ENCODE data around the gene PNMA8B. TPM values are rescaled to one million over a fixed set of nuclear protein-coding genes. Genes with fewer than 3 reads are reported as not detected.
"Not testable (repeated sequence)": the region's sequence is repeated elsewhere in the genome, so short reads cannot be mapped to it uniquely, and the experiment has no call there.

PNMA8B gene
- total and polyA plus RNA-seq, 4 donors, result 0.75 to 5.2 (median 1.2) TPM

GRCh38 chr19:46502891-46503290, 7.2 kb upstream of the PNMA8B start:
- ATAC-seq (ENCODE audit: low FRiP score), result no peak
- H3K36me3 ChIP-seq (ENCODE audit: control insufficient read depth in 1 of 2, insufficient read depth in 2 of 2, low read length in 1 of 2), result no peaks in the 10 kb centered on the region
- H3K4me3 ChIP-seq (ENCODE audit: low read length in 2 of 2), result no peak overlapping the region
- intact Hi-C loops (cut with DNase I), result no loop called here
- no peak for DNase-seq
- 80 to 83% methylated on average over 5 of the region's 5 CpGs for WGBS, 2 donors
- H3K9me3 ChIP-seq (ENCODE audit: control insufficient read depth, low read length), result no peaks in the 10 kb centered on the region
- H3K27me3 ChIP-seq (ENCODE audit: control insufficient read depth in 1 of 2, insufficient read depth in 2 of 2, low read length in 1 of 2), result no peaks in the 10 kb centered on the region
- no peaks in the 10 kb centered on the region for H3K4me1 ChIP-seq (ENCODE audit: control insufficient read depth in 1 of 2, insufficient read depth in 2 of 2, low read length in 2 of 2)
- H3K27ac ChIP-seq (ENCODE audit: low read depth in 1 of 2, low read length in 2 of 2), result no peak overlapping the region

GRCh38 chr19:46499692-46500091, 4.0 kb upstream of the PNMA8B start:
- H3K36me3 ChIP-seq (ENCODE audit: control insufficient read depth in 1 of 2, insufficient read depth in 2 of 2, low read length in 1 of 2), result no peaks in the 10 kb centered on the region
- intact Hi-C loops (cut with DNase I), result no loop called here
- H3K27me3 ChIP-seq (ENCODE audit: control insufficient read depth in 1 of 2, insufficient read depth in 2 of 2, low read length in 1 of 2), result no peaks in the 10 kb centered on the region
- no peaks in the 10 kb centered on the region for H3K9me3 ChIP-seq (ENCODE audit: control insufficient read depth, low read length)
- no peak overlapping the region for H3K27ac ChIP-seq (ENCODE audit: low read depth in 1 of 2, low read length in 2 of 2)
- WGBS, 2 donors, result 81 to 88% methylated on average over 4 of the region's 4 CpGs
- no peak overlapping the region for H3K4me3 ChIP-seq (ENCODE audit: low read length in 2 of 2)
- DNase-seq, result no peak
- no peaks in the 10 kb centered on the region for H3K4me1 ChIP-seq (ENCODE audit: control insufficient read depth in 1 of 2, insufficient read depth in 2 of 2, low read length in 2 of 2)
- no peak for ATAC-seq (ENCODE audit: low FRiP score)

- no peaks in the 10 kb centered on the region for H3K4me1 ChIP-seq (ENCODE audit: control insufficient read depth in 1 of 2, insufficient read depth in 2 of 2, low read length in 2 of 2)
- ATAC-seq (ENCODE audit: low FRiP score) (no peak), DNase-seq (no peak)
- H3K27me3 ChIP-seq (ENCODE audit: control insufficient read depth in 1 of 2, insufficient read depth in 2 of 2, low read length in 1 of 2), result no peaks in the 10 kb centered on the region
- H3K4me3 ChIP-seq (ENCODE audit: low read length in 2 of 2), result no peak overlapping the region
- no peaks in the 10 kb centered on the region for H3K36me3 ChIP-seq (ENCODE audit: control insufficient read depth in 1 of 2, insufficient read depth in 2 of 2, low read length in 1 of 2)
- intact Hi-C loops (cut with DNase I), result no loop called here
- 85 to 86% methylated on average over 8 of the region's 8 CpGs for WGBS, 2 donors
- no peaks in the 10 kb centered on the region for H3K9me3 ChIP-seq (ENCODE audit: control insufficient read depth, low read length)
- H3K27ac ChIP-seq (ENCODE audit: low read depth in 1 of 2, low read length in 2 of 2), result no peak overlapping the region
These were observed 2.1 kb upstream of the PNMA8B start for GRCh38 chr19:46497773-46498172.

GRCh38 chr19:46496886-46497285, 1.2 kb upstream of the PNMA8B start:
- H3K4me1 ChIP-seq (ENCODE audit: control insufficient read depth in 1 of 2, insufficient read depth in 2 of 2, low read length in 2 of 2); DNase-seq; H3K27ac ChIP-seq (ENCODE audit: low read depth in 1 of 2, low read length in 2 of 2); H3K4me3 ChIP-seq (ENCODE audit: low read length in 2 of 2); intact Hi-C loops (cut with DNase I); H3K9me3 ChIP-seq (ENCODE audit: control insufficient read depth, low read length); ATAC-seq (ENCODE audit: low FRiP score); H3K27me3 ChIP-seq (ENCODE audit: control insufficient read depth in 1 of 2, insufficient read depth in 2 of 2, low read length in 1 of 2); H3K36me3 ChIP-seq (ENCODE audit: control insufficient read depth in 1 of 2, insufficient read depth in 2 of 2, low read length in 1 of 2): not testable (repeated sequence)
- WGBS, 2 donors, result 89 to 93% methylated on average over 4 of the region's 4 CpGs

GRCh38 chr19:46496304-46496703, 637 bp upstream of the PNMA8B start:
- H3K36me3 ChIP-seq (ENCODE audit: control insufficient read depth in 1 of 2, insufficient read depth in 2 of 2, low read length in 1 of 2), result no peaks in the 10 kb centered on the region
- WGBS, 2 donors, result 67 to 69% methylated on average over 6 of the region's 6 CpGs
- intact Hi-C loops (cut with DNase I), result no loop called here
- no peak overlapping the region for H3K4me3 ChIP-seq (ENCODE audit: low read length in 2 of 2)
- H3K4me1 ChIP-seq (ENCODE audit: control insufficient read depth in 1 of 2, insufficient read depth in 2 of 2, low read length in 2 of 2), result no peaks in the 10 kb centered on the region
- H3K27me3 ChIP-seq (ENCODE audit: control insufficient read depth in 1 of 2, insufficient read depth in 2 of 2, low read length in 1 of 2), result no peaks in the 10 kb centered on the region
- H3K27ac ChIP-seq (ENCODE audit: low read depth in 1 of 2, low read length in 2 of 2), result no peak overlapping the region
- H3K9me3 ChIP-seq (ENCODE audit: control insufficient read depth, low read length), result no peaks in the 10 kb centered on the region
- no peak for DNase-seq
- ATAC-seq (ENCODE audit: low FRiP score), result no peak

- Histone ChIP-seq H3K4me1 (ENCODE audit: control insufficient read depth in 1 of 2, insufficient read depth in 2 of 2, low read length in 2 of 2) (no peaks in the 10 kb centered on the region), H3K4me3 (ENCODE audit: low read length in 2 of 2) (no peak overlapping the region), H3K27me3 (ENCODE audit: control insufficient read depth in 1 of 2, insufficient read depth in 2 of 2, low read length in 1 of 2) (no peaks in the 10 kb centered on the region), H3K27ac (ENCODE audit: low read depth in 1 of 2, low read length in 2 of 2) (no peak overlapping the region), H3K9me3 (ENCODE audit: control insufficient read depth, low read length) (no peaks in the 10 kb centered on the region), H3K36me3 (ENCODE audit: control insufficient read depth in 1 of 2, insufficient read depth in 2 of 2, low read length in 1 of 2) (no peaks in the 10 kb centered on the region)
- DNase-seq (peak; percentile 46 to 75), ATAC-seq (ENCODE audit: low FRiP score) (no peak)
- intact Hi-C loops (cut with DNase I), result no loop called here
- WGBS, 2 donors, result 44 to 51% methylated on average over 45 to 49 of the region's 49 CpGs
These were observed 504 bp downstream of the PNMA8B start for GRCh38 chr19:46494941-46495785.

GRCh38 chr19:46494146-46494940, 1.3 kb downstream of the PNMA8B start:
- H3K4me3 ChIP-seq (ENCODE audit: low read length in 2 of 2), result no peak overlapping the region
- no peak for ATAC-seq (ENCODE audit: low FRiP score)
- H3K27ac ChIP-seq (ENCODE audit: low read depth in 1 of 2, low read length in 2 of 2), result no peak overlapping the region
- H3K36me3 ChIP-seq (ENCODE audit: control insufficient read depth in 1 of 2, insufficient read depth in 2 of 2, low read length in 1 of 2), result no peaks in the 10 kb centered on the region
- intact Hi-C loops (cut with DNase I), result no loop called here
- no peaks in the 10 kb centered on the region for H3K27me3 ChIP-seq (ENCODE audit: control insufficient read depth in 1 of 2, insufficient read depth in 2 of 2, low read length in 1 of 2)
- 82 to 86% methylated on average over 67 of the region's 67 CpGs for WGBS, 2 donors
- peak; percentile 52 to 75 for DNase-seq
- no peaks in the 10 kb centered on the region for H3K9me3 ChIP-seq (ENCODE audit: control insufficient read depth, low read length)
- H3K4me1 ChIP-seq (ENCODE audit: control insufficient read depth in 1 of 2, insufficient read depth in 2 of 2, low read length in 2 of 2), result no peaks in the 10 kb centered on the region

- 12 to 13% methylated on average over 81 to 92 of the region's 92 CpGs for WGBS, 2 donors
These were observed 2.2 kb downstream of the PNMA8B start for GRCh38 chr19:46493236-46494145.

More at GRCh38 chr19:46493236-46494145, 2.2 kb downstream of the PNMA8B start:
- H3K4me1 ChIP-seq (ENCODE audit: control insufficient read depth in 1 of 2, insufficient read depth in 2 of 2, low read length in 2 of 2), result no peaks in the 10 kb centered on the region
- no peaks in the 10 kb centered on the region for H3K9me3 ChIP-seq (ENCODE audit: control insufficient read depth, low read length)
- no peak overlapping the region for H3K27ac ChIP-seq (ENCODE audit: low read depth in 1 of 2, low read length in 2 of 2)
- no peaks in the 10 kb centered on the region for H3K27me3 ChIP-seq (ENCODE audit: control insufficient read depth in 1 of 2, insufficient read depth in 2 of 2, low read length in 1 of 2)
- H3K36me3 ChIP-seq (ENCODE audit: control insufficient read depth in 1 of 2, insufficient read depth in 2 of 2, low read length in 1 of 2), result no peaks in the 10 kb centered on the region
- no peak overlapping the region for H3K4me3 ChIP-seq (ENCODE audit: low read length in 2 of 2)
- ATAC-seq (ENCODE audit: low FRiP score) (peak; percentile 28), DNase-seq (peak; percentile 70 to 85)
- intact Hi-C loops (cut with DNase I), result no loop called here
